ENCODE data around the gene PDXP. TPM values are rescaled to one million over a fixed set of nuclear protein-coding genes. Genes with fewer than 3 reads are reported as not detected.

Gene PDXP
- polyA plus RNA-seq, 1 donor (not counting 4 experiments of a cell fraction or from before 2014, with no cell fraction given), result 5.2 TPM

DNA sequence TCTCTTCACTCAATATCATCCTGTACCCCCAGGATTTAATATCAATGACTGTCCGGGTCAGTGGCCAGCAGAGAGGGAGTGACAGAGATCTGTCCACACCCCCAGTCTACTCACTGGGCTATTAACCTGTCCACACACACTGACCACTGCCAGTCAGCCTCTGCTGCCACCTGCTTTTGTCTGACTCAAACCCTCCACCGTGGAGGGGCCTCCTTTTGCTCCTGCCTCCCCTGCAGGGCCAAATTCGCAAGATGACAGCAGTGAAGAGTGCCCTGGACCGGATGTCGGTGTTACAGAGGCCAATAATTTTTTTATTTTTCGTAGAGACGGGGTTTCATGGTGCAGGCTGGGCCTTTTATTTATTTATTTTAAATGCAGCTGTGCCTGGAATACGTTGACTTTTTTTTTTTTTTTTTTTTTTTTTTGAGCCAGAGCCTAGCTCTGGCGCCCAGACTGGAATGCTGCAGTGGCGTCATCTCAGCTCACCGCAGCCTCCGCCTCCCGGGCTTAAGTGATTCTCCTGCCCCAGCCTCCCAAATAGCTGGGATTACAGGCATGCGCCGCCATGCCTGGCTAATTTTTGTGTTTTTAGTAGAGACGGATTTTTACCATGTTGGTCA lies 5.1 kb downstream of the PDXP start:
- no peaks in the 10 kb centered on the region for H3K9me1 ChIP-seq (ENCODE audit: control insufficient read depth, extremely low read depth, insufficient read depth, low read length)
- H3K79me2 ChIP-seq (ENCODE audit: control insufficient read depth, insufficient read depth, low read length), result peaks cover 23% of the 10 kb centered on the region
- peaks cover 13% of the 10 kb centered on the region for H3K4me1 ChIP-seq (ENCODE audit: control insufficient read depth, extremely low read depth, insufficient read depth, low read length)
- H4K20me1 ChIP-seq (ENCODE audit: control insufficient read depth, extremely low read depth, insufficient read depth, low read length), result peaks cover 3% of the 10 kb centered on the region
- H3K27ac ChIP-seq (ENCODE audit: control insufficient read depth, insufficient read depth, low read length), result no peak overlapping the region
- no peak overlapping the region for H3K4me2 ChIP-seq (ENCODE audit: control insufficient read depth, extremely low read depth, insufficient read depth, low read depth, low read length)
- dilution Hi-C loops (cut with MboI; ENCODE audit: extremely low pct_ligation_motif_present, low sequenced_read_pairs), result no loop called here
- H2AFZ ChIP-seq (ENCODE audit: control insufficient read depth, low read length), result no peak overlapping the region
- H3K36me3 ChIP-seq (ENCODE audit: control insufficient read depth in 2 of 2, extremely low read depth in 1 of 2, insufficient read depth in 2 of 2, low read length in 2 of 2), result peaks cover 4 to 8% of the 10 kb centered on the region in 2 experiments
- no peak for DNase-seq (ENCODE audit: low read depth, low spot score)
- H3K9me3 ChIP-seq (ENCODE audit: control insufficient read depth, low read depth, low read length), result no peaks in the 10 kb centered on the region
- H3K27me3 ChIP-seq (ENCODE audit: control insufficient read depth, extremely low read depth, insufficient read depth, low read length), result no peaks in the 10 kb centered on the region
- TF ChIP-seq, protein P1, sequence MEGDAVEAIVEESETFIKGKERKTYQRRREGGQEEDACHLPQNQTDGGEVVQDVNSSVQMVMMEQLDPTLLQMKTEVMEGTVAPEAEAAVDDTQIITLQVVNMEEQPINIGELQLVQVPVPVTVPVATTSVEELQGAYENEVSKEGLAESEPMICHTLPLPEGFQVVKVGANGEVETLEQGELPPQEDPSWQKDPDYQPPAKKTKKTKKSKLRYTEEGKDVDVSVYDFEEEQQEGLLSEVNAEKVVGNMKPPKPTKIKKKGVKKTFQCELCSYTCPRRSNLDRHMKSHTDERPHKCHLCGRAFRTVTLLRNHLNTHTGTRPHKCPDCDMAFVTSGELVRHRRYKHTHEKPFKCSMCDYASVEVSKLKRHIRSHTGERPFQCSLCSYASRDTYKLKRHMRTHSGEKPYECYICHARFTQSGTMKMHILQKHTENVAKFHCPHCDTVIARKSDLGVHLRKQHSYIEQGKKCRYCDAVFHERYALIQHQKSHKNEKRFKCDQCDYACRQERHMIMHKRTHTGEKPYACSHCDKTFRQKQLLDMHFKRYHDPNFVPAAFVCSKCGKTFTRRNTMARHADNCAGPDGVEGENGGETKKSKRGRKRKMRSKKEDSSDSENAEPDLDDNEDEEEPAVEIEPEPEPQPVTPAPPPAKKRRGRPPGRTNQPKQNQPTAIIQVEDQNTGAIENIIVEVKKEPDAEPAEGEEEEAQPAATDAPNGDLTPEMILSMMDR (optimal IDR thresholded peaks at IDR 0.05 in 1 of 3, IDR thresholded peaks at IDR 0.05 in 1 of 3, conservative IDR thresholded peaks at IDR 0.05 in 1 of 3; ENCODE audit: extremely low read depth in 1 of 3, insufficient read depth in 2 of 3, low read length in 3 of 3), result no peak
- TF ChIP-seq EZH2 (IDR thresholded peaks at IDR 0.05; ENCODE audit: low read length), result no peak
- no peak for FAIRE-seq
- no peak overlapping the region for H3K4me3 ChIP-seq (ENCODE audit: control insufficient read depth in 2 of 3, extremely low read depth in 1 of 3, insufficient read depth in 2 of 3, low read depth in 1 of 3, low read length in 3 of 3)
- H3K9ac ChIP-seq (ENCODE audit: control insufficient read depth, extremely low read depth, insufficient read depth, low read length), result no peak overlapping the region

DNA sequence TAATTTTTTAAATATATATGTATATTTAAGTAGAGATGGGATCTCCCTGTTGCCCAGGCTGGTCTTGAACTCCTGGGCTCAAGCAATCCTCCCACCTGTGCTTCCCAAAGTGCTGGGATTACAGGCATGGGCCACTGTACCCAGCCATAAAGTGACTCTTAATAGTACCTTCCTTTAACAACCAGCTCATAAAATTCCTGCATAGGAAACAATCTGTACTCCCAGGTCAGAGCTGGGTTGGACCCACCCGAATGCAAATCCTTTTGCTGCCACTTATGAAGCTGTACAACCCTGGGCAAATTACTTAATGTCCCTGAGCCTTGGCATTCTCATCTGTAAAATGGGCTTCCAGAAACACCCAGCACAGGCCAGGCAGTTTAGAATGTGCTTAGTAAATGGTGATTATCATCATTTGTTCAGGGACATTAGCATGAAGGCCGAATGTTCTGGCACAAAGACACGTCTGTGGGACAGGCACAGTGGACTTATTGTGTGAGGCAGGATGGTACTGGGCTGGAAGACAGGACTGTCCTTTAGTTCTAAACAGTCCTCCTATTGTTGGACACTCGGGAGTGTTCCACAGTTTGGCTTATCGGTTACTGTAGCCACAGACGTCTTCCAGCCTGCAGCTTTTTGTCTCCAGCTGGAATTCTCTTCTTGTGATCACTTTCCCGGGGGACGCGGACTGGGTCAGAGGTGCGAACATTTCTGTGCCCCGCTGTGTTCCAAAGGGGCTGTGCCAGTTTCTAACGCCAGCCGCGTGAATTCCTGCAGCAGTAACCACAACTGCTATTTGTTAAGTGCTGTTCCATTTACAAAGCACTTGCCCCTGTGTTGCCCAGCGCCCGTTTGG lies 6.0 kb downstream of the PDXP start:
- H3K9ac ChIP-seq (ENCODE audit: control insufficient read depth, extremely low read depth, insufficient read depth, low read length), result no peak overlapping the region
- no peak for FAIRE-seq
- peaks cover 19% of the 10 kb centered on the region for H3K79me2 ChIP-seq (ENCODE audit: control insufficient read depth, insufficient read depth, low read length)

More for the DNA sequence above, 6.0 kb downstream of the PDXP start:
- Histone ChIP-seq H3K27me3 (ENCODE audit: control insufficient read depth, extremely low read depth, insufficient read depth, low read length) (no peaks in the 10 kb centered on the region), H3K4me2 (ENCODE audit: control insufficient read depth, extremely low read depth, insufficient read depth, low read depth, low read length) (no peak overlapping the region), H3K9me3 (ENCODE audit: control insufficient read depth, low read depth, low read length) (no peaks in the 10 kb centered on the region), H2AFZ (ENCODE audit: control insufficient read depth, low read length) (no peak overlapping the region), H3K36me3 (ENCODE audit: control insufficient read depth in 2 of 2, extremely low read depth in 1 of 2, insufficient read depth in 2 of 2, low read length in 2 of 2) (peaks cover 4 to 8% of the 10 kb centered on the region in 2 experiments), H4K20me1 (ENCODE audit: control insufficient read depth, extremely low read depth, insufficient read depth, low read length) (peaks cover 3% of the 10 kb centered on the region), H3K9me1 (ENCODE audit: control insufficient read depth, extremely low read depth, insufficient read depth, low read length) (no peaks in the 10 kb centered on the region), H3K27ac (ENCODE audit: control insufficient read depth, insufficient read depth, low read length) (no peak overlapping the region), H3K4me1 (ENCODE audit: control insufficient read depth, extremely low read depth, insufficient read depth, low read length) (peaks cover 10% of the 10 kb centered on the region), H3K4me3 (ENCODE audit: control insufficient read depth in 2 of 3, extremely low read depth in 1 of 3, insufficient read depth in 2 of 3, low read depth in 1 of 3, low read length in 3 of 3) (no peak overlapping the region)
- TF ChIP-seq, protein P1 (optimal IDR thresholded peaks at IDR 0.05 in 1 of 3, IDR thresholded peaks at IDR 0.05 in 1 of 3, conservative IDR thresholded peaks at IDR 0.05 in 1 of 3; ENCODE audit: extremely low read depth in 1 of 3, insufficient read depth in 2 of 3, low read length in 3 of 3), result no peak
- DNase-seq (ENCODE audit: low read depth, low spot score), result no peak
- dilution Hi-C loops (cut with MboI; ENCODE audit: extremely low pct_ligation_motif_present, low sequenced_read_pairs), result no loop called here

Data from keratinocyte (primary cell).